Measurements from ENCODE around the gene MYCL.
"Not testable (repeated sequence)": the region's sequence is repeated elsewhere in the genome, so short reads cannot be mapped to it uniquely, and the experiment has no call there.

The MYCL gene

GRCh38 chr1:39890880-39891279, 10.8 kb downstream of the MYCL start:
- DNase-seq (ENCODE audit: low read depth in 2 of 2): no peak

- no peak for DNase-seq (ENCODE audit: low read depth in 2 of 2)
Measured at GRCh38 chr1:39890273-39890672, 11.4 kb downstream of the MYCL start.

DNA sequence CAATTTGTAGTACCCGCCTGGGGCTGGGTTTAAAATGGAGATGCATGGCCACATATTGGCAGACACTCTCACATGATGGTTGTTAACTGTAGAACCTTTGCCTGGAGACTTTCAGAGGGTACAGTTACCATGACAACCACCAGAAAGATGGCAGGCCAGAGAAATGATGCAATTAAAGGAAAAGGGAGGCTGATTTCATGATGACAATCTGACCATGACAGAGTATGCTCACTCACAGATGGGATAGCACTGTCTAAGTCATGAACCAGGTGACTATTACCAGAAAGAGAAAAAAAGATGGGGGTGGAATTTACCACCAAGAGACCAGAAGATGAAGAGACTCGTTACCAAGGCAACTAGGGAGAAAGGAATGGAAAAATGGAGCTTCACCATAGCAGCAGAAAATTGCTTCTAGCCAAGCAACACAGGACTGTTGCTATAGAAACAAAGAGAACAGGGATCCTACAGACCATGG, 14.9 kb downstream of the MYCL start:
- no peak for DNase-seq (ENCODE audit: low read depth in 2 of 2)

GRCh38 chr1:39885516-39885915, 16.2 kb downstream of the MYCL start:
- DNase-seq (ENCODE audit: low read depth in 2 of 2): no peak

DNA sequence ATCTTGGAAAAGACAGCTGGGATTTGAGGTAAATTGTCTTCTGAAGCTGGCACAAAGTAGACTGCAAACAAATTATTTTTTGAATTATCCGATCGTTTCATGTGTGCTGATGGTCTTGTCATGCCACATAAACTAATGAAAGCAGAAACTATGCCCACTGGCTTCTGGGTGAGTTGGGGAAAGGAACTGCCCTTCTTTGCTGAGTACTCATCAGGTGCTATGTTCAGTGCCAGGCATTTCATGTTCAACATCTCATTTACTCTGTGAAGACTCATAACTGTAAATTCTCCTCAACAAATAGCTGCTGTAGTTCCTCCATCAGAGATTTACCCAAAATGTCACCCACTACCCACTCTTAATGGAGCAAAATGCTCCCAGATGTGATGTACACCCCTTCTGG, 19.6 kb downstream of the MYCL start:
- no peak for DNase-seq (ENCODE audit: low read depth in 2 of 2)

GRCh38 chr1:39877980-39878956, 23.4 kb downstream of the MYCL start:
- no peak for DNase-seq (ENCODE audit: low read depth in 2 of 2)

DNA sequence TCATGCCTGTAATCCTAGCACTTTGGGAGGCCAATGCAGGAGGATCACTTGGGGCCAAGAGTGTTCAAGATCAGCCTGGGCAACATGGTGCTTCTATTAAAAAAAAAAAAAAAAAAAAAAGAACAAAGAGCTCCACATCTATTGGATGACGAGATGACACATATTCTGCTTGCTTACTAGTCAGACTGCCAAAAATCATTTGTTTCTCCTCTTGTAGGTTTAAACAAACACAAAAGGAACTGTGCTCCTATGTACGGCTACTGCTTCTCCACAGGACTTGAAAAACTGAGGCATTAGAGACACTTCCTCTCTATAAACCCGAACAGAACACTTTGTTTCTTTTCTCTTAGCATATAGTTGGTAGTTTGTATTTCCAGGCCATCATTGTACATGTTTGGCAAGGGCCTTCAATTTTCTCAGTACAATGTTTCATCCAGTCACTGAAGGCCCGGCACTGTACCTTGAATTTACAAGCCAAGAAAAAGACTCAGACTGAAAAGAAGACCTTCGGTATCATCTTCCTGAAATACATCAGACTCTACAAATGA, 24.4 kb downstream of the MYCL start:
- no peak for DNase-seq (ENCODE audit: low read depth in 2 of 2)

DNA sequence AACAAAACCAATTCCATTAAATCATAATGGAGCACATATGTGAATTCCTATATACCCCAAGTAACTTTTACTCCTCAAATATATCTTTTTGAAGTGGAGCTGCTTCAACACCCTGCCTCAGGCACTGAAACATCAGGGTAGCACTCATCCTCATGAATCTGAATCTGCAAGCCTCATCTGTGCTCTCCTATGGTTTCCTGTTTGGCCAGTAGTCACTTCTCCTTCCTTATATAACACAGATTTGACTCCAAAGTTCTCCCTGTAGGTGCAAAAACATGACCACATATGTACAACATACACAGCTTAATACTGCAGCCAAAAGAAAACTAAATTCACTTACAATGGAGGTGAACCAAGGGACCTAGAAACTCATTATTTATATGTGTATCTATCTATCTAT, 25.6 kb downstream of the MYCL start:
- no peak for DNase-seq (ENCODE audit: low read depth in 2 of 2)

- no peak for DNase-seq (ENCODE audit: low read depth in 2 of 2)
Measured at GRCh38 chr1:39872698-39873097, 29.0 kb downstream of the MYCL start.

GRCh38 chr1:39871796-39872195, 29.9 kb downstream of the MYCL start:
- DNase-seq (ENCODE audit: low read depth in 2 of 2): no peak

DNA sequence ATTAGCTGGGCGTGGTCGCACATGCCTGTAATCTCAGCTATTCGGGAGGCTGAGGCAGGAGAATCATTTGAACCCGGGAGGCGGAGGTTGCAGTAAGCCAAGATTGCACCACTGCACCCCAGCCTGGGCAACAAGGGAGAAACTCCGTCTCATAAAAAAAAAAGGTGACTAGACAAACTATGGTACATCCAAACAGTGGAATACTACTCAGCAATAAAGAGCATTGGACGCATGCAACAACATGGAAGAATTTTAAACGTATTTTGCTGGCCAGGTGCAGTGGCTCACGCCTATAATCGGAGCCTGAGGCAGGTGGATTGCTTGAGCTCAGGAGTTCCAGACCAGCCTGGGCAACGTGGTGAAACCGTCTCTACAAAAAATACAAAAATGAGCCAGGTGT, 30.7 kb downstream of the MYCL start:
- not testable (repeated sequence) for DNase-seq (ENCODE audit: low read depth in 2 of 2)

- DNase-seq (ENCODE audit: low read depth in 2 of 2): not testable (repeated sequence)
Measured at GRCh38 chr1:39869538-39870112, 32.1 kb downstream of the MYCL start.

DNA sequence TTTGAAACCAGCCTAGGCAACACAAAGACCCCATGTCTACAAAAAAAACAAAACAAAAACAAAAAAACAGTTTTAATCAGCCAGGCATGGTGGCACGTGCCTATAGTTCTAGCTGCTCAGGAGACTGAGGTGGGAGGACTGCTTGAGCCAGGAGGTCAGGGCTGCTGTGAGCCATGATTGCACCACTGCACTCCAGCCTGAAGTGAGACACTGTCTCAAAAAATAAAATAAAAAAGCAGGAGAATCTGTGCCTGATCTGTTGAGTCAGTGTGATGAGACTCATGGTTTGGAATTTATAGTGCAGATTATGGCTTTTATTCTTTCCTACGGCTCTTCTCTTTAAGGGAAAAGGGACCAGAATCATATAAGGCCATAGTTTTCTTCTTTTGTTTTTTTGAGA, 35.0 kb downstream of the MYCL start:
- DNase-seq (ENCODE audit: low read depth in 2 of 2): no peak

- no peak for DNase-seq (ENCODE audit: low read depth in 2 of 2)
Measured at GRCh38 chr1:39865762-39866161, 36.0 kb downstream of the MYCL start.

- DNase-seq (ENCODE audit: low read depth in 2 of 2): no peak
Measured at GRCh38 chr1:39863177-39863576, 38.5 kb downstream of the MYCL start.

- no peak for DNase-seq (ENCODE audit: low read depth in 2 of 2)
Measured at GRCh38 chr1:39861003-39861402, 40.7 kb downstream of the MYCL start.

- DNase-seq (ENCODE audit: low read depth in 2 of 2): no peak
Measured at GRCh38 chr1:39859859-39860812, 41.6 kb downstream of the MYCL start.

- no peak for DNase-seq (ENCODE audit: low read depth in 2 of 2)
Measured at GRCh38 chr1:39858315-39858714, 43.4 kb downstream of the MYCL start.

DNA sequence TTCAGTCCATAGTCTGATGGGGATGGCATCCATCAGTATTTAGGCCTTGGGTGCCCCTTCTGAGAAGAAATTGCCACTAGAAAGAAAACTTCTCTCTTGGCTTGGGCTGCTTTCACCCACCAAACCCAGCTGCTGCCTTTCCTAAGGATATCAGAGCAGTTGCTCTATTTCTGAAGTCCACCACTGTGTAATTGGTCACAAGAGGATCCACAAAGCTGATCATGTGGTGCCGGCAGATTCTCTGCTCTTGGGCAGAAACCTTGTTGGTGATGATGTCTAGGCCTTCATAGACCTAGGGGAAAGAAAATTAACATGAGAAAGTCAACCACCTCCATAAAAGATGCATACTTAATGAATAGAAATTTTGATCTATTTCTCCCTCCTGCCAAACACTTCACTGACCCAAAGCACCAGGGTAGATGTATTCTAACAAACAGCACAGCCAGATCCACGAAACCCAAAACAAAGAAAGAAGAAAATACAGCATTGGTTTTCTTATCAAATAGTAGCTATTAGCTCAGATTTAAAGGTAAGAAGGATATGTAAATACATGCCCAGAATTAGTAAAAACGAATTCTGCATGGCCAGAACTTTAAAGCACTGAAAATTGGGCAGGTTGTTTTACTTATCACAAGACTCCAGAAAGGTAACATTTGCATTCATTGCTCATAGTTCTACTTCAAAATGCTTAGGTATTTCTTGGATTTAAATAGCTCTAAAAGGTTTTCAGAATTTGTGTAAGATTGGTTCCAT, 44.4 kb downstream of the MYCL start:
- DNase-seq (ENCODE audit: low read depth in 2 of 2): no peak

DNA sequence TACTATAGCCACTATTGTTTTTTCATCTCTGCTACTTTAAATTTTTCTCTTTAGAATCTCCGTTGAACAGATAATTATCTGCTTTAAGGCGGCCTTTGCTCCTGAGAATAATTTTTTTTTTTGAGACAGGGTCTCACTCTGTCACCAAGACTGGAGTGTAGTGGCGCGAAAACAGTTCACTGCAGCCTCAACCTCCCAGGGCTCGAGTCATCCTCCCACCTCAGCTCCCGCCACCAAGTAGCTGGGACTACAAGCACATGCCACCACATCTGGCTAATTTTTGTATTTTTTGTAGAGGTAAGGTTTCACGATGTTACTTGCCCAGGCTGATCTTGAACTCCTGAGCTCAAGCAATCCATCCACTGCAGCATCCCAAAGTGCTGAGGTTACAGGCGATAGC, 47.0 kb downstream of the MYCL start:
- DNase-seq (ENCODE audit: low read depth in 2 of 2): no peak

GRCh38 chr1:39854314-39854713, 47.4 kb downstream of the MYCL start:
- no peak for DNase-seq (ENCODE audit: low read depth in 2 of 2)
